ENCODE data around the gene HHAT.
A peak's percentile ranks its signal among the peaks of the same experiment; 100 is the strongest.

Gene HHAT

DNA sequence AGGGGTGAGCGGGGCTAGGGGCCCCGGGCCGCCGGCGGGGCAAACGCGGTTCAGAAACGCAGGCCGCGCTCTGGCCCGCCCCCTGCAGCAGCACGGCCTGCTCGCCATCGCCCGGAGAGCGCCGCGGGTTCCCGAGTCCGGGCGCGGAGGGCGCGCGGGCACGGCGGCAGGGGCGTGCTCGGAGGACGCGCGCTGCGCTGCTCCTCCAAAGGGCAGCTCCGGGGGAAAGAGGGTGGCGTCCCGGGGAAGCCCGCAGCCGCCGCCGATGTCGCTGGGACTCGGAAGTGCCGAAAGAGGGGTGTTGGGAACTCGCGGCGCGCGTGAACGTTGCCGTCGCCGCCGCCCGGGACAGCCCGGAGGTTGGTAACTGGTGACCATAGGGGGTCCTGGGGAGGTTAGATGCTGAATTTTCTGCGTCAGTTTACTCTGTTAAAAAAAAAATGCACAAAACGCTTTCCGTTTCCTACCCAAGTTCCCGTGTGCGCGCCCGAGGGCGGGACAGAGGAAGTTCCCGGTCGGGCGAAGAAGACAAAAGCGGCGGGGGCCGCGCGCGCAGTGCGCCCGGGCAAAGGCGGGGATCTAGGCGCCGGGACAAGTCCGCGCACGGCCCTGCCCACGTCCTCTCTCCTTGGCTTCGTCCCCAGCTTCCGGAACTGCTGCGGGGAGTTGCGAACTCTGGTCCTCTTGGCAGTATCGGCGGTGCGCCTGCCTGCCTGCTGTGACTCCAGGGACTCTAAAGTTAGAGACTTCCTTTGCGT, at the start of gene HHAT:
Gene HHAT, plus strand, starts transcription at position 157 of the 758 bp plus-strand sequence. CDS start 20,074 bp downstream, outside the sequence.
- DNase-seq = peak in 12 of 14 donors; percentile 24 to 84 (median 66)

DNA sequence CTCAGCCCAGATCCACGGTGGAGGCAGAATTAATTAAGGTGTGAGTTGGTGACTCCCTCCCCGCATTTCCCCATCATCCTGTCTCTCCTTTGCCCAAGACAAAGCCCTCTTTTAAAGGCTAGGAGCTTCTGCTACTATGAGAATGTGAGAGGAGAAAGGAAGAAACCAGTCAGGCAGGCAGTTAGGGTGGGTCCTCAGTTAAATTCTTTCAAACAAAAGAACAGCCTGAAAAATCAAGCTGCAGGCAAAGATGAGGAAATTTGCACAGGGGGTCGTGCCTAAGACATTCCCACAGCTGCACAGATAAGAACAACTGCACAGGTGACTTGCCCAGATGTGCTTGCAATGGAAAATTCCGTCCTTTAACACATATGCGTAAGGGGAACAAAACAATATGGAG, 48.5 kb upstream of the HHAT start:
- no peak for DNase-seq

DNA sequence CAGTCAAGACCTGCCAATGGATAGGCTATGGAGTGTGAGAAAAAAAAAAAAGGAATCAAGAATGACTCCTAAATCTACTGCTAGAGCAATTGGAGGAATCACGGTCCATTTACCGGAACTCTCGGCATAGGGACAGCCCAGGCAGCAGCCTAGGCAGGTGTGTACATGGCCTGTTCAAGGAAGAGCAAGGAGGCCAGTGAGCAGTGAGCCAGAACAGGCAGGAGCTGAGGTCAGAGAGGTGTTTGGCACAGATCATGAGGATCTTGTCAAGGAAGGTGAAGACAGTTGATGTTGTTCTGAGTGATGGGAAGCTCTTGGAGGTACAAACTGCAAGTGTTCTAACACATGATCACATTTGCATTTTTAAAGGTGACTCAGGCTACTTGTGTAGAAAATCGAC, 40.6 kb upstream of the HHAT start:
- DNase-seq = no peak

DNA sequence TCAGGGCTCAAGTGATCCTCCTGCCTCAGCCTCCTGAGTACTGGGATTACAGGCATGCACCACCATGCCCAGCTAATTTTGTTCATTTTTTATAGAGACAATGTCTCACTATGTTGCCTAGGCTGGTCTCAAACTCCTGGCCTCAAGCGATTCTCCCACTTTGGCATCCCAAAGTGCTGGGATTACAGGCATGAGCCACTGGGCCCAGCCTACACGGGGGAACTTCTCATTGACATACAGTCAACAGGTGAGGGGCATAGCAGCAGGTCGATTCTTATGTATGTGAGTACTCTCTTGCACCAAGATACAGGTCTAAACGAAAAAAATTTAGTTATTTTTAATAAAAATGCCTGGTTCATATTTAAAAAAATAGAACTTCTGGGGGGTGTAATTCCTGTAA, 39.5 kb upstream of the HHAT start:
- no peak for DNase-seq

DNA sequence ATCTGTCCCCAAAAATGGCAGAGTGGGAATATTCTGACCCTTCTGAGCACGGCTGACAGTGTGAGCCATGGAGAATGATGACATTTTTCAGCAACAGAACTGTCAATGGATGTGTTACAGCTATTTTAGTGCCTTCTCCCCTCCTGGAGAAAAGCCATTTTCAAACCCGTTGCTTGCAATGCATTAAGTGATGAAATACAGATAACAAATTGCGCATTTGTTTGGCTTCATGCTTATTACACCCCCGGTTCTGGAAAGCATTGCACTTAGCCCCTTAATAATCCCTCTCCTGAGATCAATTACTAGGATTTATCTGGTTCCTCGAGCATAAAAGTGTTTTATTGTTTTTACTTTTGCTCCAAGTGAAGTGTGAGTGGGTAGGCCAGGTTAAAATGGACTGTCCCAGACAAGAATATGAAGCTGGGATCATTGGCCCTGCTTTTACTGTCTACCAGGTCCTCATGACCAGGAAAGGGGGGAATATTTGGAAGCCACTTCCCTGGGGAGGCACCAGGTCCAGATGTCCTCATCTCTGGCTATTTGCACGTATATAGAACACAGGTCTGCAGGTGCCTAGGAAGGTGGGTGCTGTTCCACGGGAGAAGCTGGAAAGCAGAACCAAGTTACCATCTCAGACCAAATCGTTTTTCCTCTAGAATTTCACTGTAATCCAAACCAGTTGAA, 37.5 kb upstream of the HHAT start:
- DNase-seq = no peak

DNA sequence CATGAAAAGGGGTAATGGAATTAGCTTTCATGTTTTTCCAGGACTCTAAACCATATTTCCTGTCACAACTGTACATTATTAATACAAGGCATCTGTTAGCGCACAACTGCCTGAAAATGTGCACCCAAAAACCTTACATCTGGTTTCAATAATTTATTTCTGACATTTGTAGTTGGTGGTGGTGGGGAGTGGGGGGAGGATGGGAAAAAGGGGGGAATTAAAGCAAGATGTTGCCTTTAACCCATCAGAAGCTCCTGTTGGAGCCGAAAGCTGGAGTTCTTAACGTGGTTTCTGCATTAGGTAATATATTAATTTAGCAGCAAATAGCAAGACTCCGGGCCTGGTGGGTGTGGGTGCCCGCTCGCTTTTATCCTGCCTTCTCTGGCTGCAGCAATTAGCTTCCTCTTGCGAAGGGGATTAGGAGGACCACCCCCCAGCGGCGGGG, 36.9 kb upstream of the HHAT start:
- no peak for DNase-seq

DNA sequence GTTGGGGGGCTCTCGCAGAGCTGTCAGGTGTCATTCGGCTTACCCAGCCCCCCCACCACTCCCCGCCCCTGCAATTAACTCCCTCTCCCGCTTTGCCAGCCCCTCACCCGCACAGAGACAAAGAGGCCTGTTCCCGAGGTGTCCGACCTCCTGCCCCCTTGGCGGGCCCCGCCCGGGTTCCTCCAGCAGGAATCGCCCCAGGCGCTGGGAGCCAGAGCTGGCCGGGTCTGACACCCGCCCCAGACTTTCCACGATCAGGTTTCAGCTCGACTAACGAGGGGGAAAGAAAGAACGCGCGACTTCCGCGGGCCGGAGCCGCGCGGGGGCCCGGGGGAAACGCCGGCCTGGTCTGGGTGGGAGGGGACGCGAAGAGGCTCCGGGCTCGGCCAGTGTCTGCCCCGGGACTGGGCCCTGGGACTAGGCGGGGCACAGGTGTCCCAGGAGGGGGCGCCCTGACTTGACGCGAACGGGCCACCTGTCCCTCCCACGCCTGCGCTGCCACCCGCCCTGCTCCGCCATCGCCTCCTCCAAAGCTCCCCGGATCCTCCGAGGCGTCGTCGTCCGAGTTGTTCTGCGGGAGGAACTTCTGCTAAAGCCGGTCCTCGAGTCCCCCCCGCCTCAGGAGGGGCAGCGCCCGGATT, 36.4 kb upstream of the HHAT start:
- DNase-seq = peak in 5 of 14 donors; percentile 5 to 42 (median 24)

DNA sequence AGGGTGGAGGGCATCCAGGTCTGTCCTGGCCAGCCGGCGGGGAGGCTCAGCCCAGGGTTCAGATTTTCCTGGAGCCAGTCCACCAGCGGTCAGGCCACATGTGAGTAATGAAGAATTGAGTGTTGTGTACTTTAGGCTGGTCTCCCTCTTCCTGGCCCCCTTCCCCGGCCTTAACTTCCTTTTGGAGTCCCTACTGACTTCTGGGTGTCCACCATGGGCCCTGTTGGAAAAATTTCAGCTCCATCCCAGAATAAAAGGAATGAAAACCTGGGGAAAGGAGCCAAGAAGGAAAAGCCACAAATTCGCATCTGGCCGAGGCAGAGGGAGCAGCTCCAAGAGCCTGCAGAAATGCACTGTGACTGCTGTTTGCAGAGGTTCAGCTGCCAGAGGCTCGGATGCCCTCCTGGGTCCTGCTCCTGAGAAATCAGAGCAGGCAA, 35.5 kb upstream of the HHAT start:
- DNase-seq = no peak

DNA sequence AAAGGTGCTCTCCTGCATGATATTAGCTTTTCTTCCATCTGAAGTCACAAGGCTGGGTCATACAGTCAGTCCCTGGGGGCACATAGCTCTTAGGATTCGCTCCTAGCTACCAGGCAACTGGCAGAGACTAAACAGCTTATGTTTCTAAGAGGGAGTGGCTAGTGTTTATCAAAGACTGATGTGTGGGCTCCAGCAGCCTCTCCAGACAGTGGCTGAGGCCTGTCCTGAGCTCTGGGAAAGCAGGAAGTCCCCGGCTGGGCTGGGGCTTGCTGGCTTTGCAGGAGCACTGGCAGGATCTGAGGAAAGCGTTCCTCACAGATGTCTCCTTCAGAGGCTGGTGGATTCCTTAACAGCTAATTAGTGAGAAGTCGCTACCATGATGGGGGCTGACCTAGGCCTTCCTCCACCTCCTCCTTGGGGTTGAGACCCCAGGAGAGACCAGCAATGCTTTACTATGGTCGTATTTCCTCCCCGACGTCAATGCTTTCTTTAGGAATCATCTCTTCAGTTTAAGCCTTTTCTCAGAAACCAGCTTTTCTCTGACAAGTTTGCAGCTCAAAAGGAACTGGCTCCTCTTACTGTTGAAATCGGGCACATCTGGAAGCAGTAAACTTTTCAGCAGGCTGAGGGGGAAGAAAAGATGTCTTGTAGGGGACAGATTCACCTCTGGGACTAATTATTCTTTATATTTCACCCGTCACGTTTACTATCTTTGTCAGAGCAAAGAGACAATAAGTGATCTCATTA, 33.5 kb upstream of the HHAT start:
- peak in 1 of 14 donors; percentile 2 for DNase-seq

DNA sequence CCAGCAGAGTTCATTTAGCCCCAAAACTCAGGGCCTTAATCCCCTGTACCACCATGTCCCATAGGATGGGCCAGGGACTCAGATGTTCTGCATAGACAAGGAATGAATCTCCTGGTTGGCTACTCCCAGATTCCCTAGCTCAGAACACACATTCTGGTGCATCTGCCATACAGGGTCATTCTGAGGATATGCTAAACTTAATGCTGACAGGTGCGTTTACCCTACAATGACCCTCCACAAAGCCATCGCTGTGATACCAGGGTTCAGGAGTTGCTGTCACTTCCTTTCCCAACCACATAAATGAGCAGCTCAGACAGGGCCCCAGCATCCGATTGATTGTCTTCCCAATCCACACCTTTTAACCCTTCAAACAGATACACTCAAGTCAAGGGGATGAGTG, 32.0 kb upstream of the HHAT start:
- DNase-seq = no peak

DNA sequence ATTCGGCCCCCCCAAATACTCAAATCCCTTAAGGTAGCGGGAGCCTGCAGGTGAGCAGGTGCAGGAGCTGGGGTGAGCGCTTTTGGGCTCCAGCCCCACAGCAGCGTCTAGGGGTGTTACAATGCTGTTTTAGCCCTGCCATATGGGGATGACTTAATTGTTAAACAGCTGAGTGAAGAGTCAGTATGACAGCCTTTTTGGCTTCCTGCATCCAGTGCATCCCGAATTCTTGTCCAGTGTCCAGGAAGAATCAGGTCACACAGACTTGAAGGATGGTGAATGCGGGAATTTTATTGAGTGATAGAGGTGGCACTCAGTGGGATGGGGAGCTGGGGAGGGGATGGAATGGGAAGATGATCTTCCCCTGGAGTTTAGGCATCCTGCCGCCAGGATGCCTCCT, 30.4 kb upstream of the HHAT start:
- no peak for DNase-seq

DNA sequence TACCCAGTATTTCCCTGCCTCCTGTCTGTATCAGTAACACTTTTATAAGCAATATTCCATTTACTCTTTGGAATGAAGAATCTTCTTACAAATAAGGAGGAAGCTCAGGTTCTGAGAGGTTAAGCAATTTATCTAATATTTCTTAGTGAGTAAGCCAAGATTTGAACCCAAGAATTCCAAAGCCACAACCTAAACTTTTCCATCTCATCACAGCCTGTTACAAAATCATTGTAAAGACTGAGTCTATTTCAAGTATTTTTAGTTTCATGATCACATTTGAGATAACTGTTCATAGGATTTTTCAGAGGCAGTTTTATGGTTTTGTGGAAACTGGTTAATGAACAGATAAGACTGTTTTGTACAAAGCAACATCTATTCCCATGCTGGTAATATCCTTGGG, 29.8 kb upstream of the HHAT start:
- no peak for DNase-seq

DNA sequence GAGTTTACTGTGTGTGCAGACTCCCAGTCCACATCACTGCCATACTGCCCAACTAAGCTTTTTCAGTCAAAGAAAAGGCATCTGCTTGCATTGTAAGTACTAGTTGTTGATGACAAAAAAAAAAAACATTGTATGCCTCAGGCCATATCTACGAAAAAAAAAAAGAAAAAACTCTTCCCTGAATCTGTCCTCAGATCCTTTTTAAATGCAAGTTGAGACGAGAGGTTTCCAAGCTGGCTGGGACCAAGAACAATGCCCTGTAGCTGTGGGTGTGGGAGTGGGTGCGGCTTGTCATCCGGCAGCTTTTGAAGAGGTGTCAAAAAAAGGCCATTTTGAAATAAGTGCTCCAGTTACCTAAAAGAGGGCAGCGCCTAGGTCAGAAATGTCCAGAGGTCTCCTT, 29.2 kb upstream of the HHAT start:
- DNase-seq = no peak

DNA sequence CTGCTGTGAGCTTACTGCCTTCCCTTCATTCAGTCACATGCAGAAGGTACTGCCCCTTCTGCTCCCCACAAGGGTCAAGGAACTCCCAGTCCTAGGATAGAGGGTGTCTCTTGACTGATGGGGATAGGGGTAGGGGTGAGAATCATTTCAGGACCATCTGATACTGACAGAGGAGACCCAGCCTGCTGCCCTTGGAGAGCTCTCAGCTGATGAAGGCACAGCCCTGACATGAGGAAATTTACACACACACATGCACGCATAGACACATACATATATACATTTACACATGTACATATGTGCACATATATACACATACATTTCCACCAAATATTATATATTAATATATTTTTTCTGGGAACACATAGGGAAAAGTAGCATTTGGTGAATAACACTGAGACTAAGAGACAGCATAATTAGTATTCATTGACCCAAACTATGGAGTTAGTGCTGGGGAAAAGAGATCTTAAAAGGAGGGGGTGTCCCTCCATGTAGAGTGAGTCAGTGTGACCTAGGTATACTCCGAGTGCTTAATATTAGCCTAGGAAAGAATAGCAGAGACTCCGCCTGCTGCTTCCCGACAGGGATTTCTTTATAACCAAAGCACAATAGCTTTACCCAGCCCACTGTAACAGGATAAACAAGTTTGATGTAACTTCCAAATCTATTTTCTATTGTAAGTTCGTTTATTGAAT, 27.6 kb upstream of the HHAT start:
- DNase-seq = no peak

DNA sequence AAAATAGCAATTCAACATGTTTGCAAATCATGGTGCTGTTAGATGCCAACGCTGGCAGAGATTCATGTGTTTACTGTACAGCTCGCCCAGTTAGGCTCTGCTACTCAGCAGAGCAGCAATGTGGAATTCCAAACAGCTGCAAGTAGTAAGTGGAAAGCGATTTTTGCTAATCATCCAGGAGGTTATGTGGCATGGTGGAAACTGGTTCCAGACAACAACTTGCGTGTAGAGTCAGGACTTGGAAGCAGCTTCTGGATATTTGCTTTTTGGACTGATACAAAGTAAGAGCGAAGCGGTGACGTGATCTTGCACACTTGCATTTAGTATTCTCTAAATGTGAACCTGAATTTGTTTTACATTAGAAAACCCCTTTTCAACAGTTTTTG, 27.1 kb upstream of the HHAT start:
- no peak for DNase-seq

DNA sequence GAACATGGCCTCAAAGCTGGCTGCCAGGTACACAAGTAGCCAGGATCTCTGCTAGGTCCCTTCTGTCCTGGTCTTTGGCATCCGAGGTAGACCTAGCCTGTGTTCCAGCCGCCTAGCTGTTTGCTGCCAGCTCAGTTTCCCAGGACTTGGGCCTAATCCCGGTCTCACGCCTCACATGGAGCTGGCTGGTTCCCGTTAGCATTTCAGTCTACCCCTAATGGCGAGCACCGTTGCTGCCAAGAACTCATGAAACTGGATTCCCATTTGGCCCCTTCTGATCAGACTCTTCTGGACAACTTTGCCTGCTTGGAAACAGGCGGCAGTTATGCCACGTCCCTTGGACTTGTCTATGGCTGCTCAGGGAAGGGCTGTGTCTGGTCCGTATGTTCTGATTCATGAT, 26.2 kb upstream of the HHAT start:
- peak in 8 of 14 donors; percentile 12 to 73 (median 36) for DNase-seq

DNA sequence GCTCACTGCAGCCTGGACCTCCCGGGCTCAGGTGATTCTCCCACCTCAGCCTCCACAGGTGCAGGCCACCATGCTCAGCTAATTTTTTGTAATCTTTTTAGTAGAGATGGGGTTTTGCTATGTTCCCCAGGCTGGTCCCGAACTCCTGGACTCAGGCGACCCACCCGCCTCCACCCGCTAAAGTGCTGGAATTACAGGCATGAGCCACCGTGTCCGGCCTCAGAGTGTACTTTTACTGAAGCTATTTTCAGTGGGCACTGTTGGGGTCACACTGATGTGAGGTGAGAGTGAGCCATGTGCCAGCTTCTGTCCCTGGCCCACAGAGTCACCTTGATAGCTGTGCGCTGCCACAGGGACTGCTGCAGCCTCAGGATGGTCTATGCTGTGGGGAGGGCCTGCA, 25.3 kb upstream of the HHAT start:
- no peak for DNase-seq

DNA sequence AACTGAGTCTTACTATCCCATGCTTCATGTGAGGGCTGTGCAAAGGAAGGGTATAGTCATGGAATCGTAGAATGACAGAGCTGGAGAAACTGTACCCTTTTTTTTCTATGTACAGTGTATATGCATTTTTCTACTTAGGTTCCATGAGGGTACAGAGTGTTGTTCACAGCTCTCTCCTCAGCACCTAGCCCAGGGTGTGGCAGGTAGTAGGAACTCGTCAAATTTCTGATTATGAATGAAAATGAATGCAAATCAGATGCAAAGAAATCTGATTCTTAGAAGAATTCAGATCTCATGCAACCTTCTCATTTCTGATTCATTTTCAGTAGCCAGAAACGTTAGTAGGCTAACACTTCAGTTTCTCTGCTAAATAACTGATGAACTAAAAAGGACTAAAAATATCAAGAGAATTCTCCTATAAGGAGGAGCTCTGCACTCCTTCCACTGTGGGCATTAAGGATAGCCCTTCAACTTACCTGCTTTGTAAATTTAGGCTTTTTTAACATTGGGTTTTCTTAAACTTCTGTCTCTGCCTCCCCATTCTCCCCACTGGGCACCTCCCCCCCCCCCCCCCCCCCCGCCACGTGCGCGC, 18.0 kb upstream of the HHAT start:
- DNase-seq = no peak

DNA sequence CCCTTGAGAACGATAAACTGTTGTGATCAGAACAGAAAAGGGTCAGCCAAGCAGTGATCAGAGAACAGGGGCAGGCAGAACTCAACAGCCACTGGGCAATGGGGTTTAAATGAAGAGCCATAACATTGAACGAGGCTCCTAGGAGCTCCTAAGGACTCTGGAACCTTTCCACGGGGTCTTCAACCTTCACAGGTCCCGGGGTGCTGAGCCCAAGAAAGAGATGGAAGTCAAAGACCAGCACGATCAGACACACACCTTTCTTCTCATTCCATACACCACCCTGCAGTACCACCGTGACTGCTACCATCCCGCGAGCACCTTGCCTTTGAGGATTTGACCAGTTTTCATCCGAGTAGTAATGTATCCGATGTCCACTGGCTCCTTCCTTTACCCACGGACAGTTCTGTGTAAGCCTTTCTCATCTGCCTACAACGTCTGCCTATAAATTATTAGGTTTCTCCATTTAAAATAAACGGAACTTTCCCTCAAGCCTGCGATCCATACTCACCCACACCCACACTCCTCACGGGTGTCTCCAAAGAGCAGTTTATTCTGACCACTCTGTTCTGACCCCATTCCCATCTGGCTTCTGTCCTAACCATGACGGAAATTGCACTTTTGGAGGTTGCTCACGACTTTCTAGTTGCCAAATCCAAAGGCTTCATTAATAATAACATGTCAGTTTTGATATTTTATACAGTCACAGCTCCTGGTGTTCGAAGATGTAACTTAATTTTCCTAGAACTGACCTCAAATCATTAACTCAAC, 16.8 kb upstream of the HHAT start:
- no peak for DNase-seq

DNA sequence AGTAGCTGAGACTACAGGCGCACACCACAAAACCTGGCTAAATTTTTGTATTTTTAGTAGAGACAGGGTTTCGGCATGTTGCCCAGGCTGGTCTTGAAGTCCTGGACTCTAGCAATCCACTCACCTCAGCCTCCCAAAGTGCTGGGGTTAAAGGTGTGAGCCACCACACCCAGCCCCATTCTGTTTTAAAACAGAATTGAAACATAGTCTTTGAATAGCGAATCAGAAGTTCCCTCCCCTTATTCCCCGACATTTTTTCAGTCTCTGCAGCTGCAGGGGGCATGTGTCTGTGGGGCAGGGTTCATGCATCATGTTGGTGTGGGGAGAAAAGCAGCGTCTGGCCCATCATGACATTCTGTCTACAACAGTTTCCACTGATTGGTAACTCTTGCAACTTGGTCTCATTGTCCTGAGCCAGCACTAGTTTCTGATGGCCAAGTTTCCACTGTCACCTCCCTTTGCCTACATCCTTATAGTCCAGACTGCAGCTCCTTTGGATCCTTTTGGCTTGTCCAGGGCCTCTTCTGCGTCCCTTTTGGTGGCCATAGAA, 15.6 kb upstream of the HHAT start:
- DNase-seq = no peak

DNA sequence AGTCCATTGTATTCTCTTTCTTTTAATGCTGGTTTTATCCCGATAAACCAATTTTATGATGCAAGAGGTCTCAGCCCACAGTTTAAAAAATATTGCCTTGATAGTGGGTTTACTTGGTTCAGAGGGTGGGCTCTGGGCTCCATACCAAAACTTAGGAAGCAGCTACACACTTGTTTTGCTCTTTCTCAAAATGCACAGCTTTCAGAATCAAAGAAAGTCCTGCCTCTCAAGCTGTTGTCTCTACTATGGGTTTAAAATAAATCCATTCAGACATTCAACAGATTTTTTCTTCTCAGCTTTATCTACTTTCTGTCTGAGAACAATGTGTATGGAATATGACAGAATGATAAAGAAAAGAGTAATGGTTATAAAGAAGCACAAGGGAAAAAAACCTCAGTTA, 14.8 kb upstream of the HHAT start:
- DNase-seq = no peak

All from C1 segment of cervical spinal cord (tissue), 14 donors.